Measurements from ENCODE around the gene U2AF2. TPM values are rescaled to one million over a fixed set of nuclear protein-coding genes. Genes with fewer than 3 reads are reported as not detected.

Gene U2AF2
- total RNA-seq, 2 experiments from 2014 or later, result 211 to 264 TPM

- Histone ChIP-seq H3K9me3 (ENCODE audit: low read length) (no peaks in the 10 kb centered on the region), H4K20me1 (ENCODE audit: insufficient read depth, low read length) (no peaks in the 10 kb centered on the region), H3K4me2 (ENCODE audit: low read length) (no peak overlapping the region), H3K79me2 (ENCODE audit: insufficient read depth, low read depth, low read length) (no peaks in the 10 kb centered on the region), H3K4me1 (ENCODE audit: insufficient read depth, low read length, poor library complexity, severe bottlenecking) (no peaks in the 10 kb centered on the region), H3K27ac (ENCODE audit: low read depth, low read length, poor library complexity, severe bottlenecking) (no peak overlapping the region), H2AFZ (ENCODE audit: low read length) (no peak overlapping the region), H3K36me3 (ENCODE audit: insufficient read depth, low read length) (peaks cover 95% of the 10 kb centered on the region), H3K4me3 (ENCODE audit: low read depth, low read length, poor library complexity, severe bottlenecking) (no peak overlapping the region), H3K9me2 (ENCODE audit: insufficient read depth, low read length) (no peaks in the 10 kb centered on the region)
- intact Hi-C loops (cut with micrococcal nuclease; ENCODE audit: unreplicated experiment), result no loop called here
- TF ChIP-seq EZH2phosphoT487 (IDR thresholded peaks at IDR 0.05; ENCODE audit: borderline replicate concordance, low read depth, low read length) (no peak), CTCF (conservative IDR thresholded peaks at IDR 0.05; ENCODE audit: low read length) (no peak)
- no peak for DNase-seq (ENCODE audit: low spot score)
- ChIA-PET POLR2A (no interaction called here), CTCF (ENCODE audit: unreplicated experiment) (no interaction called here)
- TSS peak; percentile 58 for BruUV-seq (replicated peaks)
Measured at GRCh38 chr19:55694656-55695491, 40.0 kb downstream of the U2AF2 start.

- Histone ChIP-seq H3K4me3 (ENCODE audit: low read depth, low read length, poor library complexity, severe bottlenecking) (no peak overlapping the region), H3K4me1 (ENCODE audit: insufficient read depth, low read length, poor library complexity, severe bottlenecking) (no peaks in the 10 kb centered on the region), H3K27ac (ENCODE audit: low read depth, low read length, poor library complexity, severe bottlenecking) (no peak overlapping the region), H3K9me3 (ENCODE audit: low read length) (no peaks in the 10 kb centered on the region), H2AFZ (ENCODE audit: low read length) (no peak overlapping the region), H3K79me2 (ENCODE audit: insufficient read depth, low read depth, low read length) (no peaks in the 10 kb centered on the region), H3K4me2 (ENCODE audit: low read length) (no peak overlapping the region), H3K9me2 (ENCODE audit: insufficient read depth, low read length) (no peaks in the 10 kb centered on the region), H3K36me3 (ENCODE audit: insufficient read depth, low read length) (peaks cover 94% of the 10 kb centered on the region), H4K20me1 (ENCODE audit: insufficient read depth, low read length) (no peaks in the 10 kb centered on the region)
- BruUV-seq (replicated peaks), result no TSS peak
- TF ChIP-seq CTCF (conservative IDR thresholded peaks at IDR 0.05; ENCODE audit: low read length) (no peak), EZH2phosphoT487 (IDR thresholded peaks at IDR 0.05; ENCODE audit: borderline replicate concordance, low read depth, low read length) (no peak)
- POLR2A ChIA-PET, result no interaction called here
- no peak for DNase-seq (ENCODE audit: low spot score)
- CTCF ChIA-PET (ENCODE audit: unreplicated experiment), result no interaction called here
- intact Hi-C loops (cut with micrococcal nuclease; ENCODE audit: unreplicated experiment), result no loop called here
Measured at GRCh38 chr19:55695511-55696290, 40.9 kb downstream of the U2AF2 start.

Data from OCI-LY7 (cell line).